Measurements from ENCODE around the gene ACP1.

GRCh38 chr2:319059-319600, 54.4 kb downstream of the ACP1 start:
- no peak for TF ChIP-seq CTCF (IDR thresholded peaks at IDR 0.05)
- TF ChIP-seq POLR2A (IDR thresholded peaks at IDR 0.05) = no peak
- TF ChIP-seq POLR2AphosphoS5 (IDR thresholded peaks at IDR 0.05) = no peak

Measured in breast epithelium (tissue), 3 donors.